GM23248 (cell line): ENCODE measurements around the gene NF1. TPM values are rescaled to one million over a fixed set of nuclear protein-coding genes. Genes with fewer than 3 reads are reported as not detected.
"Not testable (repeated sequence)": the region's sequence is repeated elsewhere in the genome, so short reads cannot be mapped to it uniquely, and the experiment has no call there.

ENCODE experiments used
- DNase-seq: peaks from one replicate; pipeline ENCODE4 v3.0.0-alpha.2; 2015
- H2AFZ ChIP-seq: fragments of 200-600 bp; sonication (generic); 2 replicates; pipeline ENCODE4 v1.6.1; 2016; ENCODE audit warnings: antibody characterized with exemption
- H3F3A ChIP-seq: fragments of 200-600 bp; sonication (generic); 2 replicates; pipeline ENCODE4 v1.6.1; 2016; ENCODE audit warnings: mild to moderate bottlenecking, antibody characterized with exemption, mixed run types; ENCODE audit not compliant: insufficient read depth
- H3K27ac ChIP-seq: fragments of 200-600 bp; sonication (generic); 2 replicates; pipeline ENCODE4 v1.5.1; 2016; ENCODE audit warnings: mild to moderate bottlenecking
- H3K27me3 ChIP-seq: fragments of 200-600 bp; sonication (generic); replicated peaks from 2 replicates; pipeline ENCODE4 v1.6.1; 2016; ENCODE audit warnings: mild to moderate bottlenecking; ENCODE audit not compliant: insufficient read depth
- H3K36me3 ChIP-seq: fragments of 200-600 bp; sonication (generic); 2 replicates; pipeline ENCODE4 v1.6.1; 2016; ENCODE audit warnings: low read depth, mild to moderate bottlenecking
- H3K4me1 ChIP-seq: fragments of 200-600 bp; sonication (generic); 2 replicates; pipeline ENCODE4 v1.6.1; 2016; ENCODE audit warnings: mild to moderate bottlenecking; ENCODE audit not compliant: insufficient read depth
- H3K4me2 ChIP-seq: fragments of 200-600 bp; sonication (generic); one replicate; pipeline ENCODE4 v1.6.1; 2016; ENCODE audit warnings: mild to moderate bottlenecking; ENCODE audit not compliant: unreplicated experiment
- H3K4me3 ChIP-seq: fragments of 200-600 bp; sonication (generic); 2 replicates; pipeline ENCODE4 v1.5.1; 2016; ENCODE audit warnings: mild to moderate bottlenecking
- H3K79me2 ChIP-seq: fragments of 200-600 bp; sonication (generic); 2 replicates; pipeline ENCODE4 v1.6.1; 2016; ENCODE audit warnings: mild to moderate bottlenecking; ENCODE audit not compliant: insufficient read depth
- H3K9ac ChIP-seq: fragments of 200-600 bp; sonication (generic); 2 replicates; pipeline ENCODE4 v1.6.1; 2016; ENCODE audit warnings: mild to moderate bottlenecking
- H3K9me2 ChIP-seq: fragments of 200-600 bp; sonication (generic); 2 replicates; pipeline ENCODE4 v1.6.1; 2016; ENCODE audit warnings: mixed run types, mild to moderate bottlenecking, moderate library complexity; ENCODE audit not compliant: insufficient read depth
- H3K9me3 ChIP-seq: fragments of 200-600 bp; sonication (generic); one replicate; pipeline ENCODE4 v1.6.1; 2017; ENCODE audit warnings: low read depth
- H4K20me1 ChIP-seq: fragments of 200-600 bp; sonication (generic); 2 replicates; pipeline ENCODE4 v1.6.0; 2016; ENCODE audit not compliant: insufficient read depth
- EZH2 ChIP-seq: fragments of 200-600 bp; sonication (generic); IDR thresholded peaks from 2 replicates; pipeline ENCODE4 v1.6.1; 2018; ENCODE audit warnings: antibody characterized with exemption, mild to moderate bottlenecking; ENCODE audit not compliant: insufficient read depth, poor library complexity, severe bottlenecking
- EZH2phosphoT487 ChIP-seq: fragments of 200-600 bp; sonication (generic); IDR thresholded peaks from 2 replicates; pipeline ENCODE4 v1.6.1; 2018; ENCODE audit warnings: antibody characterized with exemption, moderate library complexity, mild to moderate bottlenecking, low read depth; ENCODE audit not compliant: insufficient read depth
- WGBS, 2 experiments: methylation state at CpG; one replicate each; pipeline ENCODE4 v1.1.6; 2015 to 2017; ENCODE audit warnings: low lambda C conversion rate in 2 of 2, low coverage in 1 of 2; ENCODE audit errors: missing lambda C conversion rate in 2 of 2; 5-methylcytosine and 5-hydroxymethylcytosine counted together
- in situ Hi-C: fragments of 300-500 bp; cut with MboI; formaldehyde crosslinking; loops from 2 replicates; pipeline ENCODE4 v1.15.0; 2020
- polyA plus RNA-seq: library from polyadenylated mRNA; unstranded; fragments of >200 nt; fragmentation: Nextera tagmentation; extraction: Ambion mirVana; gene quantifications from 2 replicates; pipeline ENCODE4 v1.2.1, GENCODE V29; 2016
- total RNA-seq: library from RNA; depleted of rRNA; stranded (reverse); fragments of >200 nt; shearing (Covaris generic); gene quantifications from 2 replicates; pipeline ENCODE4 v1.2.3, GENCODE V29; 2014

Gene NF1
- total and polyA plus RNA-seq, 2 experiments from 2014 or later = 6.1 to 24.4 TPM

DNA sequence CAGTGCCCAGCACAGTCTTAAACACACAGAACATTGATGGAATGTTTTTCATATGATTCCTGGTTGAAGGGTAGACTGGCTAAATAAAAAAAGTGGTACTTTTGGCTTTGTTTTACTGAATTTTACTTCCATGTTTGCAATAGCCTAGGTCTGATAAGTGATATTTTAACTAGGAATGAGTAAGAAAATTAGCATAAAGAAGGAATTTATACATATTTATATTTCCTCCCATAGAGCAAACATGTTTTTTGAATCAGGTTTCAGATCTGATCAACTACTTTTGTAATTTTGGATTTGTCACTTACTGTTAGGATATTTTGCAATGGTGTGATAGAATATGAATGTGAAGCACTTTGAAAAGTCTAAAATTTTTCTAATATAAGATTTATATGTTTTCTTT, 7.2 kb downstream of the NF1 start:
- H3K9me2 ChIP-seq = no peaks in the 10 kb centered on the region
- TF ChIP-seq EZH2phosphoT487 (no peak), EZH2 (no peak)
- H3K9ac ChIP-seq = no peak overlapping the region
- no peaks in the 10 kb centered on the region for H3K4me1 ChIP-seq
- no peak overlapping the region for H3K4me3 ChIP-seq
- in situ Hi-C loops = no loop called here
- H3K36me3 ChIP-seq = no peaks in the 10 kb centered on the region
- H3K4me2 ChIP-seq = no peak overlapping the region
- no peaks in the 10 kb centered on the region for H3K9me3 ChIP-seq
- H3F3A ChIP-seq = no peaks in the 10 kb centered on the region; the same call in 1 of the 2 replicates
- DNase-seq = no peak
- no peak overlapping the region for H2AFZ ChIP-seq
- peaks cover 10% of the 10 kb centered on the region for H4K20me1 ChIP-seq
- H3K27ac ChIP-seq = no peak overlapping the region
- H3K27me3 ChIP-seq = no peaks in the 10 kb centered on the region
- peaks cover 100% of the 10 kb centered on the region for H3K79me2 ChIP-seq

DNA sequence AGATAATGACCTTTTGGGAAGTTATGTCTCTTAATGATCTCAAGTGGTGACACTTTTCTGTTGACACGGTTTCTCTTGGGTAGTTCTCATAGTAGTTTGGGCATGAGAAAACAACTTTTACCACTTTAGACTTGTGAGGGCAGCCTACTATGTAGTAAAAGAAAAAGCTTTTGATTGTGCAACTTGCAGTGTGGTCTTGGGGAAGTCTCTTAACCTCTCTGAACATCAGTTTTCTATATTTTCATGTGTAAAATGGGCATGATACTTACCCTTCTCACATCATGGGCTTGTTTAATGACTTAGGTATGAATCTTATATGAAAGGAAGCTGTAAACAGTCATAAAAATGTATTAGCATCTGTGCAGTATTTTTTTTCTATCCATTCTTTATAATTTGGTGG, 11.2 kb downstream of the NF1 start:
- Histone ChIP-seq H3K36me3 (no peaks in the 10 kb centered on the region), H2AFZ (no peak overlapping the region), H3K4me3 (no peak overlapping the region), H3K9me3 (no peaks in the 10 kb centered on the region), H3K4me2 (no peak overlapping the region), H3K9ac (no peak overlapping the region), H3K27me3 (no peaks in the 10 kb centered on the region), H3K9me2 (no peaks in the 10 kb centered on the region), H3K79me2 (peaks cover 100% of the 10 kb centered on the region), H3K27ac (no peak overlapping the region), H3K4me1 (no peaks in the 10 kb centered on the region), H3F3A (no peaks in the 10 kb centered on the region; the same call in 1 of the 2 replicates), H4K20me1 (peaks cover 14% of the 10 kb centered on the region)
- DNase-seq = no peak
- WGBS, 2 experiments = 52 to 60% methylated on average over 1 of the region's 1 CpG
- TF ChIP-seq EZH2 (no peak), EZH2phosphoT487 (no peak)
- in situ Hi-C loops = no loop called here

DNA sequence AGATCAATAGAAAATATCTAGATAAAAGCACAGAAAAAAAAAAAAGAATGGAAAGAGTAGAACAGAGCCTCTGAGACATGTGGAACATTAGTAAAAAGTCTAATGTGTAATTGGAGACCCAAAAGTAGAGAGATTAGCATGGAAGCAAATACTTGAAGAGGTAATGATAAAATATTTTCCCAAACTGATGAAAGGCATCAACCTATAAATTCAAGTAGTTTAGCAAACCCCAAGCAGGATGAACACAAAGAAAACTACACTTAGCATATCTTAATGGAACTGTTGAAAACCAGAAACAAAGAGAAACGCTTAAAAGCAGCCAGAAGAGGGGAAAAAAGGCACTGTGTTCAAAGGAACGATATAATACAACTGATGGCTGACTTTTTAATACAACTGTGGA, 16.4 kb downstream of the NF1 start:
- Histone ChIP-seq H3F3A (0 out of 2 replicates have a peak, but pooled peaks cover 3% of the 10 kb centered on the region), H3K27ac (no peak overlapping the region), H3K4me1 (peaks cover 7% of the 10 kb centered on the region; the same call in 1 of the 2 replicates), H3K36me3 (no peaks in the 10 kb centered on the region), H3K79me2 (peaks cover 100% of the 10 kb centered on the region), H3K27me3 (no peaks in the 10 kb centered on the region), H3K4me2 (no peak overlapping the region), H3K9me3 (no peaks in the 10 kb centered on the region), H3K4me3 (no peak overlapping the region), H3K9ac (no peak overlapping the region), H4K20me1 (peaks cover 11% of the 10 kb centered on the region), H2AFZ (no peak overlapping the region), H3K9me2 (no peaks in the 10 kb centered on the region)
- no peak for TF ChIP-seq EZH2phosphoT487
- TF ChIP-seq EZH2 = no peak
- in situ Hi-C loops = no loop called here
- DNase-seq = no peak
- 3 to 8% methylated on average over 2 of the region's 2 CpGs for WGBS, 2 experiments

DNA sequence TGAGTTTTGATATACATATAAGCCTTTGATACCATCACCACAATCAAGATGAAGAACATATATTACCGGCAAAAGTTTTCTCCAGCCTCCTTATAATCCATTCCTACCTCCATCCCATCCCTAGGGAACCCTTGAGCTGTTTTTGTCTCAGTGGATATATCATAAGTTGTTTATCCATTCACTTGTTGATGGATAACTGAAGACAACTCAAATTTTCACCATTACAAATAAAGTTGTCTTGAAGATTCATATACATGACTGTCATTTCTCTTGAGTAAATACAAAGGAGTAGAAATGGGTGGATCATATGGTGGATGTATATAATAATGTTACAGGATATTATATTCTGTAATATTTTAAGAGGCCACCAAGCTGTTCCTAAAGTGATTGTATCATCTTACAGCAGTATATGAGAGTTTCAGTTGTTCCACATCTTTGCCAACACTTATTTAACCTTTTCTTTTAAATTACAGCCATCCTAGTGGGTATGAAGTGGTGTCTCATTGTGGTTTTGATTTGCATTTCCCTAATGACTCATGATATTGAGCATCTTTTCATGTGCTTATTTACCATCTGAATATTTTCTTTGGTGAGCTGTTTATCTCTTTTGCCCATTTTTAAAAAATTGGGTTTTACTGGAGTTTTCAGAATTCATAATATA, 17.4 kb downstream of the NF1 start:
- in situ Hi-C loops = no loop called here
- Histone ChIP-seq H3K27me3 (no peaks in the 10 kb centered on the region), H3K4me3 (no peak overlapping the region), H3K9me3 (no peaks in the 10 kb centered on the region), H4K20me1 (peaks cover 2% of the 10 kb centered on the region; the same call in 1 of the 2 replicates), H3F3A (0 out of 2 replicates have a peak, but pooled peaks cover 3% of the 10 kb centered on the region), H3K4me2 (no peak overlapping the region), H3K27ac (no peak overlapping the region), H3K9me2 (no peaks in the 10 kb centered on the region), H3K79me2 (peaks cover 100% of the 10 kb centered on the region), H3K9ac (no peak overlapping the region), H3K4me1 (peaks cover 7% of the 10 kb centered on the region; the same call in 1 of the 2 replicates), H2AFZ (no peak overlapping the region), H3K36me3 (no peaks in the 10 kb centered on the region)
- WGBS, 2 experiments = 100% methylated on average over 1 of the region's 1 CpG
- peak; percentile 37 for DNase-seq
- TF ChIP-seq EZH2phosphoT487 (no peak), EZH2 (no peak)

DNA sequence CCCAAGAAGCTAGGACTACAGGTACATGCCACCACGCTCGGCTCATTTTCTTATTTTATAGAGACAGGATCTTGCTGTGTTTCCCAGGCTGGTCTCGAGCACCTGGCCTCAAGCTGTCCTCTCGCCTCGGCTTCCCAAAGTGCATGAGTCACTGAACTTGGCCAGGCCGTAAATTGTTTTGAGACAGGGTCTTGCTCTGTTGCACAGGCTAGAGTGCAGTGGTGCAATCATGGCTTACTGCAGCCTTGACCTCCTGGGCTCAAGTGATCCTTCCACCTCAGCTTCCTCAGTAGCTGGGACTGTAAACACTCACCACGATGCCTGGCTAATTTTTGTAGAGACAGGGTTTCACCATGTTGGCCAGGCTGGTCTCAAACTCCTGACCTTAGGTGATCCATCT, 18.6 kb downstream of the NF1 start:
- H3F3A ChIP-seq, H3K4me3 ChIP-seq, in situ Hi-C loops, H3K4me1 ChIP-seq, H3K36me3 ChIP-seq, H3K27me3 ChIP-seq, H3K27ac ChIP-seq, H3K9me2 ChIP-seq, H3K9me3 ChIP-seq, H3K4me2 ChIP-seq, H3K9ac ChIP-seq, H4K20me1 ChIP-seq, H2AFZ ChIP-seq: not testable (repeated sequence)
- DNase-seq = peak; percentile 6
- H3K79me2 ChIP-seq = peaks cover 100% of the 10 kb centered on the region
- 69 to 71% methylated on average over 7 of the region's 7 CpGs for WGBS, 2 experiments
